Endodermal cell (in vitro differentiated cells): ENCODE measurements around the gene AHNAK. TPM values are rescaled to one million over a fixed set of nuclear protein-coding genes. Genes with fewer than 3 reads are reported as not detected.

Source experiments
- DNase-seq: peaks from one replicate; pipeline ENCODE4 v3.0.0-alpha.2; 2017
- H3K27ac ChIP-seq: 2 replicates; pipeline ENCODE4 v1.5.1; 2013; ENCODE audit warnings: mild to moderate bottlenecking, low read depth, low read length, moderate library complexity
- H3K27me3 ChIP-seq: 2 replicates; pipeline ENCODE4 v1.6.1; 2013; ENCODE audit warnings: mild to moderate bottlenecking, low read length, moderate library complexity; ENCODE audit not compliant: insufficient read depth, control insufficient read depth, poor library complexity, severe bottlenecking
- H3K36me3 ChIP-seq: 2 replicates; pipeline ENCODE4 v1.7.0; 2013; ENCODE audit warnings: mild to moderate bottlenecking, low read length, moderate library complexity; ENCODE audit not compliant: control insufficient read depth, insufficient read depth
- H3K4me1 ChIP-seq: one replicate; pipeline ENCODE4 v1.7.0; 2013; ENCODE audit warnings: low read length; ENCODE audit not compliant: control insufficient read depth, insufficient read depth
- H3K4me3 ChIP-seq: 2 replicates; pipeline ENCODE4 v1.5.1; 2013; ENCODE audit warnings: mild to moderate bottlenecking, low read length, moderate library complexity
- H3K9ac ChIP-seq: 2 replicates; pipeline ENCODE4 v1.6.1; 2013; ENCODE audit warnings: mild to moderate bottlenecking, low read length, moderate library complexity; ENCODE audit not compliant: poor library complexity, severe bottlenecking; ENCODE audit errors: extremely low read depth
- H3K9me3 ChIP-seq: 2 replicates; pipeline ENCODE4 v1.6.1; 2013; ENCODE audit warnings: mild to moderate bottlenecking, low read length, moderate library complexity; ENCODE audit not compliant: control insufficient read depth
- H3K27ac Mint-ChIP-seq: 2 replicates; pipeline ENCODE4 v1.8.0; 2020; ENCODE audit warnings: mixed read lengths
- H3K27me3 Mint-ChIP-seq: 2 replicates; pipeline ENCODE4 v1.8.0; 2021; ENCODE audit warnings: mild to moderate bottlenecking, mixed read lengths; ENCODE audit not compliant: insufficient read depth
- H3K36me3 Mint-ChIP-seq: 2 replicates; pipeline ENCODE4 v1.8.0; 2020; ENCODE audit warnings: low read depth, mixed read lengths
- H3K4me1 Mint-ChIP-seq: 2 replicates; pipeline ENCODE4 v1.8.0; 2020; ENCODE audit warnings: mixed read lengths
- H3K4me3 Mint-ChIP-seq: 2 replicates; pipeline ENCODE4 v1.8.0; 2020; ENCODE audit warnings: mild to moderate bottlenecking, moderate library complexity, mixed read lengths
- H3K9me3 Mint-ChIP-seq: 2 replicates; pipeline ENCODE4 v1.8.0; 2020; ENCODE audit warnings: mild to moderate bottlenecking, mixed read lengths
- CTCF ChIP-seq: fragments of 200-600 bp; sonication (generic); conservative IDR thresholded peaks from 2 replicates; pipeline ENCODE4 v1.5.0; 2021; ENCODE audit warnings: antibody characterized with exemption, mild to moderate bottlenecking
- WGBS, 2 experiments: methylation state at CpG; one replicate each; pipeline versions ENCODE4 v1.1.5 to v1.1.7; 2013; ENCODE audit warnings: missing lambda C conversion rate in 2 of 2, mixed read lengths in 1 of 2; ENCODE audit not compliant: insufficient coverage in 1 of 2, insufficient read length in 1 of 2; 5-methylcytosine and 5-hydroxymethylcytosine counted together
- total RNA-seq, 2 donors: library from RNA; stranded (reverse); fragmentation: NEBNext Ultra II Directional in 1 of 2; extraction: Animal tissue kit (Norgen Biotek cat#: 25700) in 1 of 2; gene quantifications; 2 replicates in 1 of 2; 3 replicates in 1 of 2; pipeline ENCODE4 v1.2.1, GENCODE V29; 2021

Gene AHNAK
- total RNA-seq, 2 donors from 2014 or later, result 109 to 165 TPM

- H3K9ac ChIP-seq, result no peak overlapping the region
- peaks cover 19% of the 10 kb centered on the region for H3K4me1 Mint-ChIP-seq
- 91 to 94% methylated on average over 3 to 4 of the region's 4 CpGs for WGBS, 2 experiments
- H3K27me3 ChIP-seq, result no peaks in the 10 kb centered on the region
- no peaks in the 10 kb centered on the region for H3K36me3 Mint-ChIP-seq
- no peak overlapping the region for H3K4me3 Mint-ChIP-seq
- H3K4me1 ChIP-seq, result peaks cover 3% of the 10 kb centered on the region
- H3K4me3 ChIP-seq, result no peak overlapping the region
- H3K9me3 ChIP-seq, result no peaks in the 10 kb centered on the region
- no peak overlapping the region for H3K27ac Mint-ChIP-seq
- no peaks in the 10 kb centered on the region for H3K27me3 Mint-ChIP-seq
- no peaks in the 10 kb centered on the region for H3K9me3 Mint-ChIP-seq
- no peak overlapping the region for H3K27ac ChIP-seq
- H3K36me3 ChIP-seq, result no peaks in the 10 kb centered on the region
- no peak for TF ChIP-seq CTCF
- no peak for DNase-seq
Observed at GRCh38 chr11:62492586-62492985, 54.0 kb downstream of the AHNAK start.

GRCh38 chr11:62491571-62492329 lies 54.9 kb downstream of the AHNAK start:
- Mint-ChIP-seq H3K4me3 (no peak overlapping the region), H3K27ac (peak overlapping the region; percentile 82), H3K4me1 (peaks cover 25% of the 10 kb centered on the region), H3K36me3 (no peaks in the 10 kb centered on the region), H3K27me3 (no peaks in the 10 kb centered on the region), H3K9me3 (no peaks in the 10 kb centered on the region)
- Histone ChIP-seq H3K27ac (no peak overlapping the region), H3K36me3 (no peaks in the 10 kb centered on the region), H3K9me3 (no peaks in the 10 kb centered on the region), H3K9ac (peak overlapping the region; percentile 56), H3K27me3 (no peaks in the 10 kb centered on the region), H3K4me3 (no peak overlapping the region), H3K4me1 (peaks cover 3% of the 10 kb centered on the region)
- DNase-seq, result peak; percentile 62
- no peak for TF ChIP-seq CTCF
- 72 to 89% methylated on average over 7 to 9 of the region's 9 CpGs for WGBS, 2 experiments

- Histone ChIP-seq H3K4me1 (peaks cover 3% of the 10 kb centered on the region), H3K9ac (no peak overlapping the region), H3K27me3 (no peaks in the 10 kb centered on the region), H3K27ac (no peak overlapping the region), H3K9me3 (no peaks in the 10 kb centered on the region), H3K4me3 (no peak overlapping the region), H3K36me3 (no peaks in the 10 kb centered on the region)
- Mint-ChIP-seq H3K9me3 (no peaks in the 10 kb centered on the region), H3K27ac (no peak overlapping the region), H3K27me3 (peaks cover 2% of the 10 kb centered on the region), H3K36me3 (no peaks in the 10 kb centered on the region), H3K4me1 (peaks cover 29% of the 10 kb centered on the region), H3K4me3 (no peak overlapping the region)
- DNase-seq, result no peak
- 95 to 100% methylated on average over 2 to 4 of the region's 4 CpGs for WGBS, 2 experiments
- TF ChIP-seq CTCF, result no peak
Observed at GRCh38 chr11:62489204-62489603, 57.4 kb downstream of the AHNAK start.
